Nephron (organoid): ENCODE measurements around the gene MUSTN1.

ENCODE experiments used
- H3K27ac Mint-ChIP-seq, 3 experiments: 2 replicates each; pipeline ENCODE4 v1.8.0; 2020; ENCODE audit warnings: mixed read lengths in 3 of 3, mild to moderate bottlenecking in 2 of 3, moderate library complexity in 1 of 3
- H3K27me3 Mint-ChIP-seq: 2 replicates; pipeline ENCODE4 v1.8.0; 2021; ENCODE audit warnings: low read depth, mild to moderate bottlenecking, moderate library complexity, mixed read lengths
- H3K36me3 Mint-ChIP-seq: 2 replicates; pipeline ENCODE4 v1.8.0; 2020; ENCODE audit warnings: low read depth, mixed read lengths
- H3K4me1 Mint-ChIP-seq: 2 replicates; pipeline ENCODE4 v1.8.0; 2020; ENCODE audit warnings: mixed read lengths
- H3K4me3 Mint-ChIP-seq, 3 experiments: 2 replicates each; pipeline ENCODE4 v1.8.0; 2020; ENCODE audit warnings: mild to moderate bottlenecking in 3 of 3, mixed read lengths in 3 of 3, moderate library complexity in 2 of 3
- H3K9me3 Mint-ChIP-seq: 2 replicates; pipeline ENCODE4 v1.8.0; 2020; ENCODE audit warnings: mixed read lengths
- TF ChIP-seq, protein P1 (sequence below), 3 experiments: fragments of 200-600 bp; sonication (generic); IDR thresholded peaks; one replicate each; pipeline ENCODE4 v1.5.0; 2021; ENCODE audit warnings: antibody characterized with exemption in 3 of 3; ENCODE audit not compliant: unreplicated experiment in 3 of 3

Gene MUSTN1

DNA sequence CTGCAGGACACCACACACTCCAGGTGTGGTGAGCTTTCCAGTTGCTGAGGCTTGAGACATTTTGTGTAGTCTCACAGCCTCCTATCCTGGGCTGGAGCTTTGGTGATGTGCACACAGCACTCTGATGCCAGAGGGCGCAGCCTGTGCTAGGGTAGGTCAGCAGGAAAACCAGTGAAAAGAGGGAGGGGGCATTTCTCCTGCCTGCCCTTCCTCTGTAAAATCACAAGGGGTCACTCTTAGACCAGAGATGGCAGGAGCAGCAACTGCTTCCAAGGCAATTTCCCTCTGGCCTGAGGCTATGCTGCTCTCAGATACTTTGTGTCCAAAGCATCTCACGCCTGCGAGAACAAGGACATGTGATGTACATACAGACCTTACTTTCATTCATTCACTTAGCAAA lies 16.5 kb upstream of the MUSTN1 start:
- TF ChIP-seq, protein P1, sequence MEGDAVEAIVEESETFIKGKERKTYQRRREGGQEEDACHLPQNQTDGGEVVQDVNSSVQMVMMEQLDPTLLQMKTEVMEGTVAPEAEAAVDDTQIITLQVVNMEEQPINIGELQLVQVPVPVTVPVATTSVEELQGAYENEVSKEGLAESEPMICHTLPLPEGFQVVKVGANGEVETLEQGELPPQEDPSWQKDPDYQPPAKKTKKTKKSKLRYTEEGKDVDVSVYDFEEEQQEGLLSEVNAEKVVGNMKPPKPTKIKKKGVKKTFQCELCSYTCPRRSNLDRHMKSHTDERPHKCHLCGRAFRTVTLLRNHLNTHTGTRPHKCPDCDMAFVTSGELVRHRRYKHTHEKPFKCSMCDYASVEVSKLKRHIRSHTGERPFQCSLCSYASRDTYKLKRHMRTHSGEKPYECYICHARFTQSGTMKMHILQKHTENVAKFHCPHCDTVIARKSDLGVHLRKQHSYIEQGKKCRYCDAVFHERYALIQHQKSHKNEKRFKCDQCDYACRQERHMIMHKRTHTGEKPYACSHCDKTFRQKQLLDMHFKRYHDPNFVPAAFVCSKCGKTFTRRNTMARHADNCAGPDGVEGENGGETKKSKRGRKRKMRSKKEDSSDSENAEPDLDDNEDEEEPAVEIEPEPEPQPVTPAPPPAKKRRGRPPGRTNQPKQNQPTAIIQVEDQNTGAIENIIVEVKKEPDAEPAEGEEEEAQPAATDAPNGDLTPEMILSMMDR (IDR thresholded peaks at IDR 0.05; ENCODE audit: unreplicated experiment in 3 of 3): peak; percentile 50 to 62 (median 51)
- no peaks in the 10 kb centered on the region for H3K27me3 Mint-ChIP-seq
- H3K9me3 Mint-ChIP-seq: no peaks in the 10 kb centered on the region
- no peak overlapping the region for H3K4me3 Mint-ChIP-seq
- peaks cover 15% of the 10 kb centered on the region for H3K36me3 Mint-ChIP-seq
- H3K4me1 Mint-ChIP-seq: peaks cover 4% of the 10 kb centered on the region
- no peak overlapping the region for H3K27ac Mint-ChIP-seq

- TF ChIP-seq, protein P1 (IDR thresholded peaks at IDR 0.05; ENCODE audit: unreplicated experiment in 3 of 3): no peak
- Mint-ChIP-seq H3K4me1 (peaks cover 12% of the 10 kb centered on the region), H3K9me3 (no peaks in the 10 kb centered on the region), H3K27ac (no peak overlapping the region), H3K4me3 (no peak overlapping the region), H3K27me3 (no peaks in the 10 kb centered on the region), H3K36me3 (peaks cover 11% of the 10 kb centered on the region)
These were observed 14.8 kb upstream of the MUSTN1 start for GRCh38 chr3:52849656-52850055.

DNA sequence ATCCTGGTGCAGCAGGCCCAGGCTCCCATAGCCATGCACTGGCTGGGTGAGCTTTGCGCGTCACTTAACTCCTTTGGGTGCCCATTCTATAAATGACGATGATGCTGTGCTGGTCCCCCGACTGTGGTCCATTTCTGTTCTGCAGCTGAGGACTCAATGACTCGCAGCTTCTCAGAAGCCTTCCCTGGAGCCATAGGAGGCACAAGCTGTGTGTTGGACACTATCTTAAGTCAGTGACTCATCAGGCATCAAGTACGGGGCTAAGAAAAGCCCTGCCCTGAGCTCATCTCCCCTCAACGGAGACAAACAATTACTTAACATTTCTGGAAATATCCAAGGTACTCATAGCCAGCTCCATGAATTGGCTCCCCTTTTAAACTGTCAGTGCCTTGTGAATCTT lies 13.8 kb upstream of the MUSTN1 start:
- Mint-ChIP-seq H3K4me3 (no peak overlapping the region), H3K27ac (no peak overlapping the region), H3K9me3 (no peaks in the 10 kb centered on the region), H3K27me3 (no peaks in the 10 kb centered on the region), H3K4me1 (peaks cover 16% of the 10 kb centered on the region), H3K36me3 (peaks cover 16% of the 10 kb centered on the region)
- TF ChIP-seq, protein P1 (IDR thresholded peaks at IDR 0.05; ENCODE audit: unreplicated experiment in 3 of 3): no peak

DNA sequence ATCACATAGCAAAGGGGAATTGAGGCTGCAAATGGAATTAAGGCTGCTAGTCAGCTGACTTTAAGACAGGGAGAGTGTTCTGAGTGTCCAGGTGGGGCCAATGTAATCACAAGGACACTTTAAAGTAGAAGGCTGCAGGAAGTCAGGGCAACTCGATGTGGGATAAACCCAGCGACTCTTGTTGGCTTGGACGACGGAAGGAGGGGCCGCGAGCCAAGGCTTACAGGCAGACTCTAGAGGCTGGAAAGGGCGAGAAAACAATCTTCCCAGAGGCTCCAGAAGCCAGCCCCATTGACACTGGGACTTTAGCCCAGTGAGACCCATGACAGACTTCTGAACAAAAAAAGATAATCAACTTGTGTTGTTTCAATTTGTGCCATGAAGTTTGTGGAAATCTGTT lies 12.9 kb upstream of the MUSTN1 start:
- Mint-ChIP-seq H3K4me3 (no peak overlapping the region), H3K27ac (no peak overlapping the region), H3K27me3 (no peaks in the 10 kb centered on the region), H3K36me3 (peaks cover 16% of the 10 kb centered on the region), H3K4me1 (peaks cover 16% of the 10 kb centered on the region), H3K9me3 (no peaks in the 10 kb centered on the region)
- TF ChIP-seq, protein P1 (IDR thresholded peaks at IDR 0.05; ENCODE audit: unreplicated experiment in 3 of 3): no peak

GRCh38 chr3:52847241-52847640 lies 12.4 kb upstream of the MUSTN1 start:
- no peaks in the 10 kb centered on the region for H3K27me3 Mint-ChIP-seq

DNA sequence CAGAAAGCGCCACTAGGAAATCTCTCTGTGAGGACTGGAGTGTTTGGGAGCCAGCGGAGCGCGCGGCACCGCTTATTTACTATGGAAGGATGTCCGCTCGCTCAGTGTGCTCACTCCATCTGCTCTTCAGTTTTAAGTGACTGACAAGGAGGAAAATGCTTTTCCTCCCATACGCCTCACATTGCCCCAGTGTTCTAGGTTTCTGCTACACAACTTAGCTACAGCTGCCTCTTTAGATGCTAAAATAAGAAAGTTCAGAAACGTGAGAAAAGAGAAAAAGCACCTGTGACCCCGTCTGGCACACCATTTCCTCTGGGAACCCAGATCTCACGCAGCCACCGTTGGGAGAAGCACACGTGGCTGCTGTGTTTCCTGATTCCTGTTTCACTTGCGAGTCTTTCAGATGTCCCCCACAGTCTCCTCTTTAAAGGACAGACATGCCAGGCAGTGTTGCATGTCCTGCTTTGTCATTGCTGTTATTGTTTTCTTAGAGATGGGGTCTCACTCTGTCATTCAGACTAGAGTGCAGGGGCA lies 11.7 kb upstream of the MUSTN1 start:
- Mint-ChIP-seq H3K4me1 (peaks cover 26% of the 10 kb centered on the region), H3K9me3 (no peaks in the 10 kb centered on the region), H3K36me3 (peaks cover 13% of the 10 kb centered on the region), H3K4me3 (no peak overlapping the region), H3K27ac (no peak overlapping the region), H3K27me3 (no peaks in the 10 kb centered on the region)
- TF ChIP-seq, protein P1 (IDR thresholded peaks at IDR 0.05; ENCODE audit: unreplicated experiment in 3 of 3): no peak

More at GRCh38 chr3:52847241-52847640, 12.4 kb upstream of the MUSTN1 start:
- Mint-ChIP-seq H3K9me3 (no peaks in the 10 kb centered on the region), H3K4me1 (peaks cover 18% of the 10 kb centered on the region), H3K27ac (peak overlapping the region in 1 of 3 experiments; percentile 17), H3K4me3 (no peak overlapping the region), H3K36me3 (peaks cover 16% of the 10 kb centered on the region)
- TF ChIP-seq, protein P1 (IDR thresholded peaks at IDR 0.05; ENCODE audit: unreplicated experiment in 3 of 3): no peak
